Activated T-helper 1 cell treated with anti-CD3 and anti-CD28 coated beads, Interleukin-12 subunit alpha, Interleukin-12 subunit beta, Interleukin-2, Interleukin-4 antibody, amounts not matched to agents 30 ng/mL and 10 ng/mL and 1 ng/mL, durations not matched to agents 14 hours and 24 hours and 36 hours (primary cell): Measurements from ENCODE around the gene KRT72. TPM values are rescaled to one million over a fixed set of nuclear protein-coding genes. Genes with fewer than 3 reads are reported as not detected.

Experiments used
- DNase-seq: peaks from one replicate; pipeline ENCODE4 v3.0.0; 2021; ENCODE audit warnings: low spot score
- H3K27ac Mint-ChIP-seq: one replicate; pipeline ENCODE4 v1.8.0; 2021; ENCODE audit warnings: mild to moderate bottlenecking, mixed read lengths
- H3K27me3 Mint-ChIP-seq: one replicate; pipeline ENCODE4 v1.8.0; 2022; ENCODE audit warnings: mild to moderate bottlenecking, moderate library complexity, mixed read lengths; ENCODE audit not compliant: insufficient read depth
- H3K36me3 Mint-ChIP-seq: one replicate; pipeline ENCODE4 v1.8.0; 2021; ENCODE audit warnings: low read depth, mixed read lengths
- H3K4me1 Mint-ChIP-seq: one replicate; pipeline ENCODE4 v1.8.0; 2021; ENCODE audit warnings: low read depth, mixed read lengths
- H3K4me3 Mint-ChIP-seq: one replicate; pipeline ENCODE4 v1.8.0; 2021; ENCODE audit warnings: mild to moderate bottlenecking, moderate library complexity, mixed read lengths
- H3K9me3 Mint-ChIP-seq: one replicate; pipeline ENCODE4 v1.8.0; 2021; ENCODE audit warnings: mixed read lengths
- intact Hi-C: fragments of 100-400 bp; cut with micrococcal nuclease; formaldehyde crosslinking; loops from one replicate; pipeline ENCODE4 v1.15.1; 2024
- total RNA-seq: library from RNA; stranded (reverse); gene quantifications from 2 replicates; pipeline ENCODE4 v1.2.3, GENCODE V29; 2022

Gene KRT72
- total RNA-seq, 1 donor from 2014 or later, result not detected

- Mint-ChIP-seq H3K4me3 (no peak overlapping the region), H3K4me1 (no peaks in the 10 kb centered on the region), H3K27ac (no peak overlapping the region), H3K27me3 (peaks cover 21% of the 10 kb centered on the region), H3K36me3 (no peaks in the 10 kb centered on the region), H3K9me3 (no peaks in the 10 kb centered on the region)
- intact Hi-C loops, result no loop called here
- no peak for DNase-seq
Observed at GRCh38 chr12:52558781-52559445, 42.4 kb downstream of the KRT72 start.

GRCh38 chr12:52557476-52557875, 43.8 kb downstream of the KRT72 start:
- Mint-ChIP-seq H3K4me1 (no peaks in the 10 kb centered on the region), H3K36me3 (no peaks in the 10 kb centered on the region), H3K4me3 (no peak overlapping the region), H3K9me3 (no peaks in the 10 kb centered on the region), H3K27ac (no peak overlapping the region), H3K27me3 (peaks cover 14% of the 10 kb centered on the region)
- no peak for DNase-seq
- intact Hi-C loops, result no loop called here

- peaks cover 16% of the 10 kb centered on the region for H3K27me3 Mint-ChIP-seq
- H3K4me1 Mint-ChIP-seq, result no peaks in the 10 kb centered on the region
- H3K9me3 Mint-ChIP-seq, result no peaks in the 10 kb centered on the region
- no peak for DNase-seq
- no peak overlapping the region for H3K4me3 Mint-ChIP-seq
- intact Hi-C loops, result no loop called here
- H3K36me3 Mint-ChIP-seq, result no peaks in the 10 kb centered on the region
- H3K27ac Mint-ChIP-seq, result no peak overlapping the region
Observed at GRCh38 chr12:52555577-52555976, 45.7 kb downstream of the KRT72 start.

GRCh38 chr12:52552681-52553195, 48.5 kb downstream of the KRT72 start, which contains the start of gene KRT71:
Gene KRT71, minus strand, starts transcription at chr12:52553145. Its CDS starts 68 bp downstream, at chr12:52553077.
- no peak for DNase-seq
- Mint-ChIP-seq H3K36me3 (no peaks in the 10 kb centered on the region), H3K4me1 (no peaks in the 10 kb centered on the region), H3K4me3 (no peak within 1 kb of the TSS), H3K27me3 (peaks cover 13% of the 10 kb centered on the region), H3K9me3 (no peaks in the 10 kb centered on the region), H3K27ac (no peak within 1 kb of the TSS)
- intact Hi-C loops, result no loop called here

- Mint-ChIP-seq H3K4me3 (no peak overlapping the region), H3K4me1 (no peaks in the 10 kb centered on the region), H3K27ac (no peak overlapping the region), H3K36me3 (no peaks in the 10 kb centered on the region), H3K9me3 (no peaks in the 10 kb centered on the region), H3K27me3 (peaks cover 10% of the 10 kb centered on the region)
- DNase-seq, result no peak
- intact Hi-C loops, result no loop called here
Observed at GRCh38 chr12:52552055-52552454, 49.2 kb downstream of the KRT72 start.

GRCh38 chr12:52551216-52551865, 49.9 kb downstream of the KRT72 start:
- intact Hi-C loops, result no loop called here
- no peak overlapping the region for H3K4me3 Mint-ChIP-seq
- H3K36me3 Mint-ChIP-seq, result no peaks in the 10 kb centered on the region
- no peak for DNase-seq
- H3K27me3 Mint-ChIP-seq, result peaks cover 10% of the 10 kb centered on the region
- H3K4me1 Mint-ChIP-seq, result no peaks in the 10 kb centered on the region
- H3K27ac Mint-ChIP-seq, result no peak overlapping the region
- H3K9me3 Mint-ChIP-seq, result no peaks in the 10 kb centered on the region

- Mint-ChIP-seq H3K4me3 (no peak overlapping the region), H3K9me3 (no peaks in the 10 kb centered on the region), H3K27ac (no peak overlapping the region), H3K27me3 (peaks cover 3% of the 10 kb centered on the region), H3K36me3 (no peaks in the 10 kb centered on the region), H3K4me1 (peaks cover 6% of the 10 kb centered on the region)
- no peak for DNase-seq
- intact Hi-C loops, result no loop called here
Observed at GRCh38 chr12:52546126-52546525, 55.1 kb downstream of the KRT72 start.

- Mint-ChIP-seq H3K4me1 (peaks cover 6% of the 10 kb centered on the region), H3K27me3 (peaks cover 2% of the 10 kb centered on the region), H3K4me3 (no peak overlapping the region), H3K9me3 (no peaks in the 10 kb centered on the region), H3K36me3 (no peaks in the 10 kb centered on the region), H3K27ac (no peak overlapping the region)
- no peak for DNase-seq
- intact Hi-C loops, result no loop called here
Observed at GRCh38 chr12:52543985-52544883, 57.0 kb downstream of the KRT72 start.

- Mint-ChIP-seq H3K9me3 (no peaks in the 10 kb centered on the region), H3K4me1 (peaks cover 6% of the 10 kb centered on the region), H3K36me3 (no peaks in the 10 kb centered on the region), H3K4me3 (no peak overlapping the region), H3K27ac (no peak overlapping the region), H3K27me3 (peaks cover 4% of the 10 kb centered on the region)
- DNase-seq, result no peak
- intact Hi-C loops, result no loop called here
Observed at GRCh38 chr12:52542785-52543318, 58.4 kb downstream of the KRT72 start.

- Mint-ChIP-seq H3K27ac (no peak overlapping the region), H3K9me3 (no peaks in the 10 kb centered on the region), H3K36me3 (no peaks in the 10 kb centered on the region), H3K4me3 (no peak overlapping the region), H3K27me3 (peaks cover 8% of the 10 kb centered on the region), H3K4me1 (peaks cover 6% of the 10 kb centered on the region)
- intact Hi-C loops, result no loop called here
- no peak for DNase-seq
Observed at GRCh38 chr12:52542157-52542556, 59.1 kb downstream of the KRT72 start.

- Mint-ChIP-seq H3K36me3 (no peaks in the 10 kb centered on the region), H3K4me3 (no peak overlapping the region), H3K4me1 (peaks cover 6% of the 10 kb centered on the region), H3K27ac (no peak overlapping the region), H3K27me3 (peaks cover 8% of the 10 kb centered on the region), H3K9me3 (no peaks in the 10 kb centered on the region)
- DNase-seq, result no peak
- intact Hi-C loops, result no loop called here
Observed at GRCh38 chr12:52541709-52542108, 59.6 kb downstream of the KRT72 start.

- Mint-ChIP-seq H3K36me3 (no peaks in the 10 kb centered on the region), H3K9me3 (no peaks in the 10 kb centered on the region), H3K27ac (no peak overlapping the region), H3K4me1 (peaks cover 6% of the 10 kb centered on the region), H3K27me3 (peaks cover 8% of the 10 kb centered on the region), H3K4me3 (no peak overlapping the region)
- intact Hi-C loops, result no loop called here
- DNase-seq, result no peak
Observed at GRCh38 chr12:52540531-52540930, 60.7 kb downstream of the KRT72 start.
